ENCODE data around the gene SNRPB2.

Gene SNRPB2

DNA sequence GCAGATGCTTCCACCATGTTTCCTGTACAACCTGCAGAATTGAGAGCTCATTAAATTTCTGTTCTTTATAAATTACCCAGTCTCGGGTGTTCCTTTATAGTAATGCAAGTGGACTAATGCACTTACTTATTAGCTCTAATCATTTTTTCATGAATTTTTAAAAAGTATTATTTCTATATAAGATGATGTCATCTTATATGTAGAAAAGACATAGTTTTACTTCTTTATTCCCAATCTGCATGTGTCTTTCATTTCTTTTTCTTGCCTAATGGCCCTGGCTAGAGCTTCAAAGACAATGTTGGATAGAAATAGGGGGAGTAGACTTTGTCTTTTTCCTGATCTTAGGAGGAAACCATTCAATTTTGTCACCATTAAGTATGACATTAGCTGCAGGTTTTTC is 46.1 kb downstream of the SNRPB2 start:
- TF ChIP-seq, protein P1, sequence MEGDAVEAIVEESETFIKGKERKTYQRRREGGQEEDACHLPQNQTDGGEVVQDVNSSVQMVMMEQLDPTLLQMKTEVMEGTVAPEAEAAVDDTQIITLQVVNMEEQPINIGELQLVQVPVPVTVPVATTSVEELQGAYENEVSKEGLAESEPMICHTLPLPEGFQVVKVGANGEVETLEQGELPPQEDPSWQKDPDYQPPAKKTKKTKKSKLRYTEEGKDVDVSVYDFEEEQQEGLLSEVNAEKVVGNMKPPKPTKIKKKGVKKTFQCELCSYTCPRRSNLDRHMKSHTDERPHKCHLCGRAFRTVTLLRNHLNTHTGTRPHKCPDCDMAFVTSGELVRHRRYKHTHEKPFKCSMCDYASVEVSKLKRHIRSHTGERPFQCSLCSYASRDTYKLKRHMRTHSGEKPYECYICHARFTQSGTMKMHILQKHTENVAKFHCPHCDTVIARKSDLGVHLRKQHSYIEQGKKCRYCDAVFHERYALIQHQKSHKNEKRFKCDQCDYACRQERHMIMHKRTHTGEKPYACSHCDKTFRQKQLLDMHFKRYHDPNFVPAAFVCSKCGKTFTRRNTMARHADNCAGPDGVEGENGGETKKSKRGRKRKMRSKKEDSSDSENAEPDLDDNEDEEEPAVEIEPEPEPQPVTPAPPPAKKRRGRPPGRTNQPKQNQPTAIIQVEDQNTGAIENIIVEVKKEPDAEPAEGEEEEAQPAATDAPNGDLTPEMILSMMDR (IDR thresholded peaks at IDR 0.05; ENCODE audit: control insufficient read depth, extremely low read depth, insufficient read depth) = no peak
- no peak for DNase-seq (ENCODE audit: low read depth)
- no peak overlapping the region for H3K4me3 ChIP-seq (ENCODE audit: low read depth, low read length)

DNA sequence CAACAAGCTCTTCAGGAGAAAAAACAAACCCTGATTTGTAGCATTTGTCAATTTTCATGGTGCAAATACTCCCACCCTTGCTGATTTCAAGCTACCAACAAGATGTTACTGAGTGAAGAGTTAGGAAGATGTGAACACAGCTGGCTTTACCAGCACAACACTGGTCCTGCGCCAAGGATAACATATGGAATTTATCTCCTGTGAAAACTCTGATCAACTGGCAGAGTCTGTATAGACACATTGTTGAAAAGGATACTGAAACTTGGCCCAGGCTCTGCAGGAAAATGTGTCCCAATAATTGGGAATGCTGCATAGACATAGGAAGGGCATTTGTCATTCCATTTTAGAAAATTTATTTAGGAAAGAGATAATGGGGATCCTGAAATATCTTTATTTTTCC is 47.3 kb downstream of the SNRPB2 start:
- no peak overlapping the region for H3K4me3 ChIP-seq (ENCODE audit: low read depth, low read length)
- no peak for DNase-seq (ENCODE audit: low read depth)
- TF ChIP-seq, protein P1 (IDR thresholded peaks at IDR 0.05; ENCODE audit: control insufficient read depth, extremely low read depth, insufficient read depth) = no peak

DNA sequence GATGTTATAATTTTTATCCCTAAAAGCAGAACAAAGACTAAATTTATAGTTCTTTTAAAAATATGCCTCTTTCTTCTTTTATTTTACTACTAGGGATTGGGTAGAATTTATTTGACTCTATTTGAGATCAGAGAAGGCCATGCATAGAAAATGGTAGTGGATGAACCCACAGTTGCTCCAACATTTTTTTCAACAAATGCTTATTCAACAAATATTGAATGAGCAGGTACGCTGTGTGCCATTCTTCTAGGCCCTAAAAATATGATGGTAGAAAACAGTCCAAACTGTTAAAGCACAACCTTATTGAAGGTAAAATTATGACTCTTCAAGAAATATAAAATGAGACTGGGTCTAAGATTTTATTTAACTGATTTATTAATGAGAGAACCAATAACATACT is 48.3 kb downstream of the SNRPB2 start:
- no peak for DNase-seq (ENCODE audit: low read depth)
- TF ChIP-seq, protein P1 (IDR thresholded peaks at IDR 0.05; ENCODE audit: control insufficient read depth, extremely low read depth, insufficient read depth) = no peak
- H3K4me3 ChIP-seq (ENCODE audit: low read depth, low read length) = no peak overlapping the region

DNA sequence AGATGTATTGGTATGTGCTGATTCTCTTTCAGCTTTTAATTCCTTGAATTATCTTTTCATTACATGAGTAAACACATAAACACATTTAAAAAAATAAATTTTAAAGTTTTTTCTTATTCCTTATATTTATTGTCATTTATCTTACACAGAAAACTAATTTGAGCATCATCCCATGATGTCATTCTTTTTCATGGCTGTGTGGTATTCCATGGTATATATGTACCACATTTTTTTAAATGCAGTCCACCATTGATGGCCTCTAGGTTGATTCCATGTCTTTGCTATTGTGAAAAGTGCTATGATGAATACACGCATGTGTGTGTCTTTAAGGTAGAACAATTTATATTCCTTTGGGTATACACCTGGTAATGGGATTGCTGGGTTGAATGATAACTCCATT is 51.7 kb downstream of the SNRPB2 start:
- no peak for DNase-seq (ENCODE audit: low read depth)
- TF ChIP-seq, protein P1 (IDR thresholded peaks at IDR 0.05; ENCODE audit: control insufficient read depth, extremely low read depth, insufficient read depth) = no peak
- H3K4me3 ChIP-seq (ENCODE audit: low read depth, low read length) = no peak overlapping the region

DNA sequence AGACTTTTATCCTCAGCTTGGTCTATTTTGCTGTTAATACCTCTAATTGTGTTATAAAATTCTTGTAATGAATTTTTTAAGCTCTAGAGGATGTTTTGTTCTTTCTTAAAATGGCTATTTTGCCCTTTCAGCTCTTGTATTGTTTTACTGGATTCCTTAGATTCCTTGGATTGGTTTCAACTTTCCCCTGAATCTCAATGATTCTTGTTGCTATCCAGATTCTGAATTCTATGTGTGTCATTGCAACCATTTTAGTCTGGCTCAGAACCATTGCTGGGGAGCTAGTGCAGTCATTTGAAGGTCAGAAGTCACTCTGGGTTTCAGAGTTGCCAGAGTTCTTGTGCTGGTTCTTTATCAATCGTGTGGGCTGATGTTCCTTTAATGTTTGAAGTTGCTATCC is 55.4 kb downstream of the SNRPB2 start:
- DNase-seq (ENCODE audit: low read depth) = no peak
- TF ChIP-seq, protein P1 (IDR thresholded peaks at IDR 0.05; ENCODE audit: control insufficient read depth, extremely low read depth, insufficient read depth) = no peak
- H3K4me3 ChIP-seq (ENCODE audit: low read depth, low read length) = no peak overlapping the region

Measured in LNCaP clone FGC (cell line).